ENCODE results near the gene TUBA8.

DNA sequence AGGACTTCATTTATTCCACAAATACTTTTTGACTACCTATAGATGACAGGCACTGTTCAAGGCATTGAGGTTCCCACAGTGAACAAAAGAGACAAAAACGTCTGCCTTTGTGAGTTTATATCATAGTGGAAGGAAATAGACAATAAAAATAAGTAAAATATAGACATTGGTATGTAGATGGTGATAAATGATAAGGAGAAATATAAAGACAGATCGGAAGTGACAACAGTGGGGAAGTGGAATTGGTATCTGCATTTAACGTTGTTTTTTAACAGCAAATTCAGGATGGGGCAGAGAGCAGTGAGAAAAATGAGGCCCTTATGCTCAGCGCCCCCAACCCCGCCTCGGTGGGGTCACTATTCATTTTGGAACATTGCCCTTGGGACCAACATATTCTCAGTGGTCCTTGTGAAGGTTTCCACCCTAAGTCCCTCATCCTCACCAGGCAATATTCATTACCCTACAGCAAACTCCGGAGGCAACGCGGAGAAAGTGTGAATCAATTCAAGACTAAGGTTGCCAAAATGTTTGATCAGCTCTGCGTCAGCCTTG is 33.4 kb upstream of the TUBA8 start:
- TF ChIP-seq EP300 (IDR thresholded peaks at IDR 0.05): no peak
- TF ChIP-seq, protein P1, sequence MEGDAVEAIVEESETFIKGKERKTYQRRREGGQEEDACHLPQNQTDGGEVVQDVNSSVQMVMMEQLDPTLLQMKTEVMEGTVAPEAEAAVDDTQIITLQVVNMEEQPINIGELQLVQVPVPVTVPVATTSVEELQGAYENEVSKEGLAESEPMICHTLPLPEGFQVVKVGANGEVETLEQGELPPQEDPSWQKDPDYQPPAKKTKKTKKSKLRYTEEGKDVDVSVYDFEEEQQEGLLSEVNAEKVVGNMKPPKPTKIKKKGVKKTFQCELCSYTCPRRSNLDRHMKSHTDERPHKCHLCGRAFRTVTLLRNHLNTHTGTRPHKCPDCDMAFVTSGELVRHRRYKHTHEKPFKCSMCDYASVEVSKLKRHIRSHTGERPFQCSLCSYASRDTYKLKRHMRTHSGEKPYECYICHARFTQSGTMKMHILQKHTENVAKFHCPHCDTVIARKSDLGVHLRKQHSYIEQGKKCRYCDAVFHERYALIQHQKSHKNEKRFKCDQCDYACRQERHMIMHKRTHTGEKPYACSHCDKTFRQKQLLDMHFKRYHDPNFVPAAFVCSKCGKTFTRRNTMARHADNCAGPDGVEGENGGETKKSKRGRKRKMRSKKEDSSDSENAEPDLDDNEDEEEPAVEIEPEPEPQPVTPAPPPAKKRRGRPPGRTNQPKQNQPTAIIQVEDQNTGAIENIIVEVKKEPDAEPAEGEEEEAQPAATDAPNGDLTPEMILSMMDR (IDR thresholded peaks at IDR 0.05): no peak
- TF ChIP-seq POLR2A (IDR thresholded peaks at IDR 0.05): no peak
